ENCODE results near the gene EHMT1. TPM values are rescaled to one million over a fixed set of nuclear protein-coding genes. Genes with fewer than 3 reads are reported as not detected.
A peak's percentile ranks its signal among the peaks of the same experiment; 100 is the strongest.

The EHMT1 gene
- total RNA-seq, 1 donor = 46.3 TPM

DNA sequence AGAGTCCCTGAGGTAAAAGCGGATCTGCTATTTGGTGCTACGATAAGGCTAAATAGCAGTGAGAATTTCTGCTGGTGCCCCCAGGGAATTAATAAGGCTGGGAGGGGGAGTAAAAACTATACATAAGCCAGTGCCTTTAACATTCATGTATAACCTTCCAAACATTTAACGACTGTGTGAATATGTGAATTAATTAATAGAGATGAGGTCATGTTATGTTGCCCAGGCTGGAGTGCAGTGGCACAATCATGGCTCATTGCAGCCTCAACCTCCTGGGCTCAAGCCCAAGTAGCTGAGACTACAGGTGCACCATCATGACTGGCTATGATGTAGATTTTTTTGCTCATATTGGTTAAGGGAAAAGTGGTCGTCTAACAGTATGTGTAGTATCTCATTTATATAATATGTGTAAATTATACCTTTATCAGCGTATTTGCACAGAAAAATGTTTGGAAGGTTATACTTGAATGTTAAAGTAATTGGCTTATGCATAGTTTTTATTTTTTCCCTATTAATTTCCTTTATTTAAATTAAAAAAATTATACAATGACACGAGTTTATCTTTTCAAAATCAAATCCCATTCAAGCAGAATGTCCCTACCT is 64.6 kb downstream of the EHMT1 start:
- Histone ChIP-seq H4K20me1 (ENCODE audit: insufficient read depth, low read length) (peaks cover 63% of the 10 kb centered on the region), H3K9me3 (ENCODE audit: low read depth, low read length) (no peaks in the 10 kb centered on the region), H3K4me1 (ENCODE audit: insufficient read depth, low read length) (peaks cover 17% of the 10 kb centered on the region), H3K36me3 (ENCODE audit: insufficient read depth, low read length) (peaks cover under 1% of the 10 kb centered on the region), H3K79me2 (ENCODE audit: insufficient read depth, low read length) (peaks cover 85% of the 10 kb centered on the region), H3K27ac (ENCODE audit: low read depth, low read length) (no peak overlapping the region), H3K4me2 (ENCODE audit: insufficient read depth, low read length) (no peak overlapping the region), H2AFZ (ENCODE audit: low read length) (no peak overlapping the region), H3K27me3 (ENCODE audit: insufficient read depth, low read length) (no peaks in the 10 kb centered on the region), H3K4me3 (ENCODE audit: insufficient read depth, low read length) (no peak overlapping the region)
- DNase-seq (ENCODE audit: insufficient read length, low spot score, missing footprints) = peak; percentile 71
- TF ChIP-seq CTCF (IDR thresholded peaks at IDR 0.05; ENCODE audit: extremely low read depth, low read depth, low read length) = no peak

GRCh38 chr9:137685035-137685740 is 66.4 kb downstream of the EHMT1 start:
- H3K4me2 ChIP-seq (ENCODE audit: insufficient read depth, low read length) = peak overlapping the region; percentile 10
- peaks cover 86% of the 10 kb centered on the region for H3K79me2 ChIP-seq (ENCODE audit: insufficient read depth, low read length)

DNA sequence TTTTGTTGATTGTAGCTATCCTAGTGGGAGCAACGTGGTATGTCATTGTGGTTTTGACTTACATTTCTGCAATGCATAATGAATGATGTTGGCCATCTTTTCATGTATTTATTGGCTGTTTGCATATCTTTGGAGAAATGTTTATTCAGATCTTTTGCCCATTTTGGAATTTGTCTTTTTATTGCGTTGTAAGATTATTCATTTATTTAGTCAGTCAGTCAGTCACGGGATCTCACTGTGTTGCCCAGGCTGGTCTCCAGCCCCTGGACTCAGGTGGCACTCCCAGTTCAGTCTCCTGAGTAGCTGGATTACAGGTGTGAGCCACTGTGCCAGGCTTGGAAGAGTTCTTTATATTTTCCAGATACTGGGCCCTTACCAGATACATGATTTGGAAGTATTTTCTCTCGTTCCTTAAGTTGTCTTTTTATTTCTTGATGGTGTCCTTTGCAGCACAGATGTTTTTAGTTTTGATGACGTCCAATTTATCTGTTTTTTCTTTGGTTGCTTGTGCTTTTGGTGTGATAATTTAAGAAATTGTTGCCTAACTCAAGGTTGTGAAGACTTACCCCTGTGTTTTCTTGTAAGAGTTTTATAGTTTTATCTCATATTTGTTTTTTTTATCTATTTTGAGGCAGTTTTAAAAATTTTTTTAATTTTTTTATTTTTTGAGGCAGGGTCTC is 67.1 kb downstream of the EHMT1 start:
- H4K20me1 ChIP-seq (ENCODE audit: insufficient read depth, low read length) = peaks cover 56% of the 10 kb centered on the region
- H3K79me2 ChIP-seq (ENCODE audit: insufficient read depth, low read length) = peaks cover 84% of the 10 kb centered on the region
- H3K36me3 ChIP-seq (ENCODE audit: insufficient read depth, low read length) = no peaks in the 10 kb centered on the region
- peak overlapping the region; percentile 10 for H3K4me2 ChIP-seq (ENCODE audit: insufficient read depth, low read length)
- H3K4me1 ChIP-seq (ENCODE audit: insufficient read depth, low read length) = peaks cover 29% of the 10 kb centered on the region
- TF ChIP-seq CTCF (IDR thresholded peaks at IDR 0.05; ENCODE audit: extremely low read depth, low read depth, low read length) = no peak
- no peak overlapping the region for H2AFZ ChIP-seq (ENCODE audit: low read length)
- peak; percentile 87 for DNase-seq (ENCODE audit: insufficient read length, low spot score, missing footprints)
- peak overlapping the region; percentile 73 for H3K27ac ChIP-seq (ENCODE audit: low read depth, low read length)
- no peak overlapping the region for H3K4me3 ChIP-seq (ENCODE audit: insufficient read depth, low read length)
- H3K9me3 ChIP-seq (ENCODE audit: low read depth, low read length) = no peaks in the 10 kb centered on the region
- H3K27me3 ChIP-seq (ENCODE audit: insufficient read depth, low read length) = no peaks in the 10 kb centered on the region

More at GRCh38 chr9:137685035-137685740, 66.4 kb downstream of the EHMT1 start:
- H2AFZ ChIP-seq (ENCODE audit: low read length) = no peak overlapping the region
- H3K36me3 ChIP-seq (ENCODE audit: insufficient read depth, low read length) = no peaks in the 10 kb centered on the region
- peaks cover 56% of the 10 kb centered on the region for H4K20me1 ChIP-seq (ENCODE audit: insufficient read depth, low read length)
- H3K27ac ChIP-seq (ENCODE audit: low read depth, low read length) = peak overlapping the region; percentile 73
- peak; percentile 92 for DNase-seq (ENCODE audit: insufficient read length, low spot score, missing footprints)
- no peak for TF ChIP-seq CTCF (IDR thresholded peaks at IDR 0.05; ENCODE audit: extremely low read depth, low read depth, low read length)
- H3K9me3 ChIP-seq (ENCODE audit: low read depth, low read length) = no peaks in the 10 kb centered on the region
- H3K27me3 ChIP-seq (ENCODE audit: insufficient read depth, low read length) = no peaks in the 10 kb centered on the region
- H3K4me3 ChIP-seq (ENCODE audit: insufficient read depth, low read length) = no peak overlapping the region
- H3K4me1 ChIP-seq (ENCODE audit: insufficient read depth, low read length) = peaks cover 23% of the 10 kb centered on the region

- Histone ChIP-seq H3K4me3 (ENCODE audit: insufficient read depth, low read length) (no peak overlapping the region), H3K36me3 (ENCODE audit: insufficient read depth, low read length) (no peaks in the 10 kb centered on the region), H3K79me2 (ENCODE audit: insufficient read depth, low read length) (peaks cover 82% of the 10 kb centered on the region), H3K27me3 (ENCODE audit: insufficient read depth, low read length) (no peaks in the 10 kb centered on the region), H2AFZ (ENCODE audit: low read length) (no peak overlapping the region), H3K9me3 (ENCODE audit: low read depth, low read length) (no peaks in the 10 kb centered on the region), H3K27ac (ENCODE audit: low read depth, low read length) (no peak overlapping the region), H3K4me1 (ENCODE audit: insufficient read depth, low read length) (peaks cover 28% of the 10 kb centered on the region), H3K4me2 (ENCODE audit: insufficient read depth, low read length) (no peak overlapping the region), H4K20me1 (ENCODE audit: insufficient read depth, low read length) (peaks cover 49% of the 10 kb centered on the region)
- TF ChIP-seq CTCF (IDR thresholded peaks at IDR 0.05; ENCODE audit: extremely low read depth, low read depth, low read length) = no peak
- DNase-seq (ENCODE audit: insufficient read length, low spot score, missing footprints) = no peak
These were observed 69.5 kb downstream of the EHMT1 start for GRCh38 chr9:137688261-137688660.
